PC-9 (cell line): ENCODE measurements around the gene SORCS2.

Experiments
- EZH2 ChIP-seq: fragments of 200-600 bp; sonication (generic); IDR thresholded peaks from 2 replicates; pipeline ENCODE4 v1.8.0; 2017; ENCODE audit warnings: antibody characterized with exemption, low read depth
- TF ChIP-seq, protein P1 (sequence below): fragments of 200-600 bp; sonication (generic); conservative IDR thresholded peaks from 2 replicates; pipeline ENCODE4 v1.6.1; 2017; ENCODE audit warnings: mixed run types, antibody characterized with exemption, mild to moderate bottlenecking, moderate library complexity

DNA sequence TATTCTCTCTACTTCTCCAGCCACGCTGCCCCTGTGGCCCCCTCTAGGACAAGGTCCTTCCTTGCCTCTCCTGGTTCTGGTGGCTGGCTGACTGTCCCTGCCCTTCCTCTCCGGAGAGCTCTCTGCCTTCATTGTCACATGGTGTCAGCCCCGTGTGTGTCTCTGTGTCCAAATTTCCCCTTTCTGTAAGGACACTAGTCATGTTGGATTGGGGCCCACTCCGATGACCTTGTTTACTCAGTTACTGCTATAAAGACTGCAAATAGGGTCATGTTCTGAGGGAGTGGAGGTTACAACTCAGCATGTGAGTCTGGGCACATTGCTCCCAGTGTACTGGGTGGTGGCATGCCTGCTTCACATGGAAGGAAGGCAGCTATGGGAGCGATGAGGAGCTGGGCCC is 371.9 kb downstream of the SORCS2 start:
- TF ChIP-seq, protein P1, sequence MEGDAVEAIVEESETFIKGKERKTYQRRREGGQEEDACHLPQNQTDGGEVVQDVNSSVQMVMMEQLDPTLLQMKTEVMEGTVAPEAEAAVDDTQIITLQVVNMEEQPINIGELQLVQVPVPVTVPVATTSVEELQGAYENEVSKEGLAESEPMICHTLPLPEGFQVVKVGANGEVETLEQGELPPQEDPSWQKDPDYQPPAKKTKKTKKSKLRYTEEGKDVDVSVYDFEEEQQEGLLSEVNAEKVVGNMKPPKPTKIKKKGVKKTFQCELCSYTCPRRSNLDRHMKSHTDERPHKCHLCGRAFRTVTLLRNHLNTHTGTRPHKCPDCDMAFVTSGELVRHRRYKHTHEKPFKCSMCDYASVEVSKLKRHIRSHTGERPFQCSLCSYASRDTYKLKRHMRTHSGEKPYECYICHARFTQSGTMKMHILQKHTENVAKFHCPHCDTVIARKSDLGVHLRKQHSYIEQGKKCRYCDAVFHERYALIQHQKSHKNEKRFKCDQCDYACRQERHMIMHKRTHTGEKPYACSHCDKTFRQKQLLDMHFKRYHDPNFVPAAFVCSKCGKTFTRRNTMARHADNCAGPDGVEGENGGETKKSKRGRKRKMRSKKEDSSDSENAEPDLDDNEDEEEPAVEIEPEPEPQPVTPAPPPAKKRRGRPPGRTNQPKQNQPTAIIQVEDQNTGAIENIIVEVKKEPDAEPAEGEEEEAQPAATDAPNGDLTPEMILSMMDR = no peak
- no peak for TF ChIP-seq EZH2
